Nucleus accumbens (tissue), 56 donors: ENCODE measurements around the gene FRMD1.

Experiments used
- DNase-seq, 56 donors: peaks; one replicate each; lab custom pipeline; 2025; lab: John Stamatoyannopoulos, UW

FRMD1 gene

GRCh38 chr6:168058691-168059551, 20.1 kb downstream of the FRMD1 start:
- no peak for DNase-seq

GRCh38 chr6:168057836-168058235, 21.2 kb downstream of the FRMD1 start:
- no peak for DNase-seq

DNA sequence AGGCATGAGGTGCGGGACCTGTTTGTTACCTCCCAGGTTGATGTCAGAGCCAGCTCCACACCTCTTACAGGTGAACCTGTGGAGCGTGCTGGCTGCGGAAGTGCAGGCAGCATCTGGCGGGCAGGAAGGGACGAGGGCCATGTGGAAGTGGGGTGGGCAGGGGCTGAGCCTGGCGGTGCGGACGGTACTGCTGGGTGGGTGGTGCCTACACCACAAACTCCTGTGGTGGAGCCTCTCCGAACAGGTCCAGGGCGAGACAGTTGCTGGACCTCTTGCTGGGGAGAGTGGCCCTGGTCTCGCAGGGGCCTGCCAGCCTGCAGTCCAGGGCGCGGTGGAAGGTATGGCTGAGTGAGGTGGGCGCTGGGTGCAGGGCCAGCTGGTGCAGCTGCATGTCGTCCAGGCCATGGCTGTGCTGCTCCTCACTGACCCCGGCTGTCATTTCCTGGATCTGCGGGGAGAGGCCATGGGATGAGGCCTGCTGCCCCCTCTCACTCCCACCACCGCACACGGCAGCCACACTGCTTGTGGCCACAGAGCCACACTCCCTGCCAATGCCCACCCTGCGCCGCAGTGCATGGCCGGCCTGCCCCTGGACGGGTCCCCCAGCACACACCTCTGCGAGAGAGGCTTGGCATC, 22.0 kb downstream of the FRMD1 start:
- DNase-seq, result no peak

DNA sequence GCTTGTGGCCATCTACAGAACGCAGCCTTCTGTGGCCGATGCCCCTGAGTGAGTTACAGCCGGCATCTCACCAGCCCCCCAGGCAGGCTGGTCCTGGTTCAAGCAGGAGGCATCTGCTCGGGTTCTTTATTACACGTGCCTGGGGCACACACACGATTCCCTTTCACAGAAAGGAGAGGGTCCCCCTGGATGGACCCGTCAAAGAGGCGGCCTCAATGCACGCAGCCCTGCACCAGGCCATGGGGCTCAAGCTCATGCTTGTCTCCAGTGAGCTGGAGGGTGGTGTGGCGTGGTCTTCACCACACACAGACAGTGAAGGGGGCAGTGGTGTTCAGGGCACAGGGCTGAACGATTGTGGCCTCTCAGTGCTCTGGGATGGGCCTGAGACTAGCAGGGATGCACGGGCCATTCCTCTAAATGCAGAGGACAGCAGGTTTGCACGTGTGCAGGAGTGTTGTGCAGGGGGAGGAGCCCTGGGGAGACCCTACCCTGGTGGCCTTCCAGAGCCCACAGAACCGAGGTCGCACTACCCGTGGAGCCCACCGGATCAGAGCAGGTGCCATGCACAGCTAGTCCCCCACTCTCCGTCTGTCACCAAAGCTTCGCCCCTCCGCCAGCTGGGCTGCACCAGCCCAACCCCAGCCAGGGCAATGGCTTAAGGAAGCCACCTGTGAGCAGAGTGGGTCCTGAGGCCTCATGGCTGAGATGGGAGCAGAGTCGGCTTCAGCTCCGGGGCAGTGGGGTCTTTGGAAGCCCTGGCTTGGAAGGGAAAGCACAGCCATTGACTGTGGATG, 23.1 kb downstream of the FRMD1 start:
- DNase-seq, result no peak

- DNase-seq, result no peak
These were observed 24.0 kb downstream of the FRMD1 start for GRCh38 chr6:168054765-168055560.

GRCh38 chr6:168053957-168054471, 25.0 kb downstream of the FRMD1 start:
- DNase-seq, result no peak

GRCh38 chr6:168053086-168053956, 25.7 kb downstream of the FRMD1 start:
- no peak for DNase-seq

GRCh38 chr6:168052291-168052891, 26.6 kb downstream of the FRMD1 start:
- peak in 1 of 56 donors; percentile 18 for DNase-seq

DNA sequence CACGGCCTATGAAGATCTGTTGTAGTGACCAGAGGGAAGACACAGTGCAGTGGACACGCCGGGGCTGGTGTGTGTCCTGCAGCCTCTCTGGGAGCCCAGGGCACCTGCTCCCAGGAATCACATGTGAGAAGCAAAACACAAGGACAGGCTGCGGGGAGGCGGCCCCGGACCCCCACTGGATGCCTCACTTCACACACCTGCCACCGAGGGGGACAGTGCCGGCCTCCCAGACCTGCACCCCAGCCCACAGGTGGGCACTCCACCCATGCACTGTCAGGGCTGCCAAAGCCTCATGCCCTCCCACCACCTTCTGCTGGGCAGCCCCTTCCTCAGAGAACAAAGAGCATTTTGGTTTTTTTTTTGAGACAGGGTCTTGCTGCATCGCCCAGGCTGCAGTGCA, 27.4 kb downstream of the FRMD1 start:
- DNase-seq, result no peak

DNA sequence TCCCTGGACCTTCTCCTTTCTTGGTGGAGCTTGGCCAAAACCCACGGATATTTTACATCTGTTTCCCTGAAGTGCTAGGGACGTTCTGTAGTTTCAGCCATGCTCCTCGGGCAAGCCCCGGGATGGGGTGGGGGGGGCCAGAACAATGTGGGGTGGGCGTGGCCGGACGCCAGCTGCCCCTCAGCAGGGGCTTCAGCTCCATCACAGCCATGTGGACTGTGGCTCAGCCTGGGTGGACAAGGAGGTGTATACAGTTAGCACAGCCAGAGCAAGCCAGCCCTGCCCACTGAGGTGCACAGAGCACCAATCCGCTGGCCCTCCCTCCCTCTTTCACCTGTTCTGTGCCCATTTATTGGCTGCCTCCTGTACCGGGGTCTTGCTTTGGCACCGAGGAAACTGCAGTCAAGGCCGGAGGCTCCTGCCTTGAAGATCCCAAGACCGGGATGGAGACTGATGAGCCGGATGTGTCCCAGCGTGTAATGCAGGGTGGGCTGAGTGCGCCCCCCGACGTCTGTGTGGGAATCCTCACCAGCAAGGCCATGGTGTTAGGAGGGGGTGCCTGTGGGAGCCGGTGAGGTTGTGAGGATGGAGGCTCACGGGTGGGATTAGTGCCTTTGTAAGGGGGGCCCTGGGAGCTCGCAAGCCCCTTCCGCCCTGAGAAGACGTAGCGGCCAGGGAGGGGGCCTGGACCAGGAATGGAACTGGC, 28.0 kb downstream of the FRMD1 start:
- peak in 8 of 56 donors; percentile 7 to 45 (median 24) for DNase-seq

GRCh38 chr6:168050225-168050880, 28.7 kb downstream of the FRMD1 start:
- no peak for DNase-seq

DNA sequence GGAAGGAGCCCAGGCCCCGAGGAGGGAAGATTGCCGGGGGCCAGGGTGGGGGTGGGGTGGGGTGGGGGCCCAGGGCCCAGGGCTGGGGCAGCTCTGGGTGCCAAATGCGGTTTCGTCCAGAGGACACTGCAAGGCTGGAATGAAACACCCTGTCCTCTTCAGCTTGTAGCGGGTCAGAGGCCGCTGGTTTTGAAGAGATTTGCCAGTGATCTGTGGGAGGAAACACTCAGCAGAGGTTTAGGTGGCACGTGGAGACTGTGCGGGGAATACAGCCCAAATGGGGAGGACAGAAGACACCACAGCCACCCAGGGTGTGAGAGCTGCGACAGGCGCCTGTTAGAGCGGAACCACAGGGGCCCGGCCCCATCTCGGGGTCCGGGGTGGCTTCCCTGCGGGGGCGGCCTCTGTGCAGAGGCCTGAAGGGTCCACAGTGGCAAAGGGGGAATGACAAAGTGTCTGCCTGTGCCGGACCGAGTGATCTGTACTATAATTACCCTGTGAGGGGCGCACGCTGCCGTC, 29.2 kb downstream of the FRMD1 start:
- DNase-seq, result no peak

- no peak for DNase-seq
These were observed 29.7 kb downstream of the FRMD1 start for GRCh38 chr6:168049277-168049676.

DNA sequence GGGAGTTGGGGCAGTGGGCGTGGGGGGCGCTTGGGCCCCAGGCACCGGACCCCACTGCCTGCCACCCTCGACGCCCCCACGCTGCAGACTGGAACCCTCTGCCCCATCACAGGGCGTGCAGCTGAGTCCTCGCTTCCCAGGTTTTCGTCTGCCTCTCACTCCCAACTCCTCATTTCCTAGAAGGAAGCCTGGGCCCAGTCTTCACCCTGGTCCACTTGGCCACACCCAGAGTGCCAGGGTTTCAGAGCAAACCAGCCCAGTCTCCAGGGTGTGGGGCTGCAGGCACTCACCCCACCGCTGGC, 30.3 kb downstream of the FRMD1 start:
- peak in 1 of 56 donors; percentile 58 for DNase-seq

- DNase-seq, result peak in 53 of 56 donors; percentile 17 to 92 (median 76)
These were observed 30.9 kb downstream of the FRMD1 start for GRCh38 chr6:168047841-168048723.

- no peak for DNase-seq
These were observed 32.3 kb downstream of the FRMD1 start for GRCh38 chr6:168046696-168047095.
